HepG2 (cell line): ENCODE results near the gene MRPL20. TPM values are rescaled to one million over a fixed set of nuclear protein-coding genes. Genes with fewer than 3 reads are reported as not detected.
A peak's percentile ranks its signal among the peaks of the same experiment; 100 is the strongest.

ENCODE experiments used
- KLF13 ChIP-seq: sonication (generic); formaldehyde crosslinking; IDR thresholded peaks from 2 replicates; pipeline ENCODE4 v1.4.0; 2020; ENCODE audit warnings: mild to moderate bottlenecking, missing genetic modification reagents
- SRF ChIP-seq: IDR thresholded peaks from 2 replicates; pipeline ENCODE4 v1.6.1; 2011; ENCODE audit warnings: mild to moderate bottlenecking, low read depth, low read length, moderate library complexity
- ZBTB38 ChIP-seq: sonication (generic); formaldehyde crosslinking; IDR thresholded peaks from 2 replicates; pipeline ENCODE4 v1.5.1; 2020; ENCODE audit warnings: mild to moderate bottlenecking, missing genetic modification reagents
- ZNF431 ChIP-seq: sonication (generic); formaldehyde crosslinking; IDR thresholded peaks from 2 replicates; pipeline ENCODE4 v1.9.0; 2022; ENCODE audit warnings: missing genetic modification reagents, low read depth, mild to moderate bottlenecking, borderline replicate concordance
- polyA plus RNA-seq, 8 experiments: library from polyadenylated mRNA; depleted of rRNA in 3 of 8; stranded (reverse) in 7 of 8; unstranded in 1 of 8; fragments of >200 nt; fragmentation: Illumina TruSeq in 4 of 8; extraction: Trizol in 4 of 8; gene quantifications; 2 replicates each; pipeline versions ENCODE4 v1.2.1 to v1.2.3, GENCODE V29; 2011 to 2016; ENCODE audit warnings: low read depth in 4 of 8, missing spikeins in 1 of 8, mixed read lengths in 1 of 8; ENCODE audit not compliant: insufficient read depth in 1 of 8
- total RNA-seq, 5 experiments: library from RNA; depleted of rRNA; stranded (reverse); fragments of >200 nt; fragmentation: Illumina TruSeq; extraction: Trizol; gene quantifications; 2 replicates each; pipeline ENCODE4 v1.2.3, GENCODE V29; 2016; ENCODE audit warnings: low read depth in 1 of 5
- TF ChIP-seq, protein P1 (sequence below): sonication (generic); formaldehyde crosslinking; conservative IDR thresholded peaks from 2 replicates; pipeline ENCODE4 v1.8.1; 2023; ENCODE audit warnings: missing genetic modification reagents
- TF ChIP-seq, protein P2 (sequence below): sonication (generic); formaldehyde crosslinking; IDR thresholded peaks from 2 replicates; pipeline ENCODE4 v1.9.0; 2022; ENCODE audit warnings: low read depth, missing genetic modification reagents
- TF ChIP-seq, protein P3 (sequence below): sonication (generic); formaldehyde crosslinking; IDR thresholded peaks from 2 replicates; pipeline ENCODE4 v1.8.0; 2022; ENCODE audit warnings: mild to moderate bottlenecking, missing genetic modification reagents, borderline replicate concordance
- TF ChIP-seq, protein P4 (sequence below): IDR thresholded peaks from 2 replicates; pipeline ENCODE4 v1.6.1; 2016; ENCODE audit warnings: low read depth, missing genetic modification reagents, missing compliant biosample characterization

MRPL20 gene
- total and polyA plus RNA-seq, 2 of the 13 experiments (the other 11 are each of a cell fraction or from before 2014, with no cell fraction given) = 59.2 to 127 TPM

DNA sequence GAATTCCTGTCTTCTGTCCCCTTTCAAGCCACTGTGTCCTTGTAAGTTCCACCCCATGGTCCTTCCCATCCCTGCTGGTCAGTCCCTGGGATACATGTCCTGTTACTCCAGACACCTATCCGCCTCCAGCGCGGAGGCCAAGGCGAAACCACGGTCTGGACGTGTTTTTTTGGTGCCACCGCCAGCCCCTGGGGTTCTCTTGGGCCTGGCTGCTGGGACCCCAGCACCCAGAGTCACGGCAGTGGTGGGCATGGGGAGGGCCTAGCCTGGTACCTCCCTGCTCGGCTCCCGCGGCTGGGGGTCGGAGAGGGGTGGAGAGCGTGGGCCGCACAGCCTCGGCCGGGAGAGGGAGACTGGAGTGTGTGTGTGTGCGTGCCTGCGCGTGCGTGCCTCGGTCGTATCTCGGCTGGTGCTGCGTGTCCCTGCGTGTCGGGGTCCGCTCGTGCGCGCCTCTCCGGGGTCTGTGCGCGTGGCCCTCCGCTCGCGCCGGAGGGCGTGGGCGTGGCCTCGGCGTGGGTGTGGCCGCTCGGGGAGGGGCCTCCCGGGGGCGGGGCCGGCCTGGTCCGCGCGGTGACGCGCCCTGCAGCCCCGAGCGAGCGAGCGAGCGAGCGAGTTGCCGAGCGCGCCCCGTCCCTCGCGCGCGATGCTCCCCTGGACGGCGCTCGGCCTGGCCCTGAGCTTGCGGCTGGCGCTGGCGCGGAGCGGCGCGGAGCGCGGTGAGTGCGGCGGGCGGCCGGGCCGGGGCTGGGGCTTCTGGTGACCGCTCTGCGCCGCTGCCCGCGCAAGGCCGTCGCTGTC is 28.2 kb upstream of the MRPL20 start, which contains the start of gene VWA1 (continued):
- TF ChIP-seq, protein P1, sequence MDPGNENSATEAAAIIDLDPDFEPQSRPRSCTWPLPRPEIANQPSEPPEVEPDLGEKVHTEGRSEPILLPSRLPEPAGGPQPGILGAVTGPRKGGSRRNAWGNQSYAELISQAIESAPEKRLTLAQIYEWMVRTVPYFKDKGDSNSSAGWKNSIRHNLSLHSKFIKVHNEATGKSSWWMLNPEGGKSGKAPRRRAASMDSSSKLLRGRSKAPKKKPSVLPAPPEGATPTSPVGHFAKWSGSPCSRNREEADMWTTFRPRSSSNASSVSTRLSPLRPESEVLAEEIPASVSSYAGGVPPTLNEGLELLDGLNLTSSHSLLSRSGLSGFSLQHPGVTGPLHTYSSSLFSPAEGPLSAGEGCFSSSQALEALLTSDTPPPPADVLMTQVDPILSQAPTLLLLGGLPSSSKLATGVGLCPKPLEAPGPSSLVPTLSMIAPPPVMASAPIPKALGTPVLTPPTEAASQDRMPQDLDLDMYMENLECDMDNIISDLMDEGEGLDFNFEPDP (CRISPR knock-in tag) = no peak
- no peak for TF ChIP-seq KLF13
- no peak for TF ChIP-seq SRF
- peak; percentile 85 for TF ChIP-seq ZBTB38 (CRISPR knock-in tag)
- TF ChIP-seq, protein P2, sequence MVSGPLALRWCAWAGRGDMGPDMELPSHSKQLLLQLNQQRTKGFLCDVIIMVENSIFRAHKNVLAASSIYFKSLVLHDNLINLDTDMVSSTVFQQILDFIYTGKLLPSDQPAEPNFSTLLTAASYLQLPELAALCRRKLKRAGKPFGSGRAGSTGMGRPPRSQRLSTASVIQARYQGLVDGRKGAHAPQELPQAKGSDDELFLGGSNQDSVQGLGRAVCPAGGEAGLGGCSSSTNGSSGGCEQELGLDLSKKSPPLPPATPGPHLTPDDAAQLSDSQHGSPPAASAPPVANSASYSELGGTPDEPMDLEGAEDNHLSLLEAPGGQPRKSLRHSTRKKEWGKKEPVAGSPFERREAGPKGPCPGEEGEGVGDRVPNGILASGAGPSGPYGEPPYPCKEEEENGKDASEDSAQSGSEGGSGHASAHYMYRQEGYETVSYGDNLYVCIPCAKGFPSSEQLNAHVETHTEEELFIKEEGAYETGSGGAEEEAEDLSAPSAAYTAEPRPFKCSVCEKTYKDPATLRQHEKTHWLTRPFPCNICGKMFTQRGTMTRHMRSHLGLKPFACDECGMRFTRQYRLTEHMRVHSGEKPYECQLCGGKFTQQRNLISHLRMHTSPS (CRISPR knock-in tag) = peak; percentile 54; the same call in 1 of the 2 replicates
- 0 out of 2 replicates have a peak, but pooled peaks have one; percentile 2 for TF ChIP-seq ZNF431
- TF ChIP-seq, protein P3, sequence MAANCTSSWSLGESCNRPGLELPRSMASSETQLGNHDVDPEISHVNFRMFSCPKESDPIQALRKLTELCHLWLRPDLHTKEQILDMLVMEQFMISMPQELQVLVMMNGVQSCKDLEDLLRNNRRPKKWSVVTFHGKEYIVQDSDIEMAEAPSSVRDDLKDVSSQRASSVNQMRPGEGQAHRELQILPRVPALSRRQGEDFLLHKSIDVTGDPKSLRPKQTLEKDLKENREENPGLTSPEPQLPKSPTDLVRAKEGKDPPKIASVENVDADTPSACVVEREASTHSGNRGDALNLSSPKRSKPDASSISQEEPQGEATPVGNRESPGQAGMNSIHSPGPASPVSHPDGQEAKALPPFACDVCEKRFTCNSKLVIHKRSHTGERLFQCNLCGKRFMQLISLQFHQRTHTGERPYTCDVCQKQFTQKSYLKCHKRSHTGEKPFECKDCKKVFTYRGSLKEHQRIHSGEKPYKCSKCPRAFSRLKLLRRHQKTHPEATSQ (CRISPR knock-in tag) = no peak
- TF ChIP-seq, protein P4, sequence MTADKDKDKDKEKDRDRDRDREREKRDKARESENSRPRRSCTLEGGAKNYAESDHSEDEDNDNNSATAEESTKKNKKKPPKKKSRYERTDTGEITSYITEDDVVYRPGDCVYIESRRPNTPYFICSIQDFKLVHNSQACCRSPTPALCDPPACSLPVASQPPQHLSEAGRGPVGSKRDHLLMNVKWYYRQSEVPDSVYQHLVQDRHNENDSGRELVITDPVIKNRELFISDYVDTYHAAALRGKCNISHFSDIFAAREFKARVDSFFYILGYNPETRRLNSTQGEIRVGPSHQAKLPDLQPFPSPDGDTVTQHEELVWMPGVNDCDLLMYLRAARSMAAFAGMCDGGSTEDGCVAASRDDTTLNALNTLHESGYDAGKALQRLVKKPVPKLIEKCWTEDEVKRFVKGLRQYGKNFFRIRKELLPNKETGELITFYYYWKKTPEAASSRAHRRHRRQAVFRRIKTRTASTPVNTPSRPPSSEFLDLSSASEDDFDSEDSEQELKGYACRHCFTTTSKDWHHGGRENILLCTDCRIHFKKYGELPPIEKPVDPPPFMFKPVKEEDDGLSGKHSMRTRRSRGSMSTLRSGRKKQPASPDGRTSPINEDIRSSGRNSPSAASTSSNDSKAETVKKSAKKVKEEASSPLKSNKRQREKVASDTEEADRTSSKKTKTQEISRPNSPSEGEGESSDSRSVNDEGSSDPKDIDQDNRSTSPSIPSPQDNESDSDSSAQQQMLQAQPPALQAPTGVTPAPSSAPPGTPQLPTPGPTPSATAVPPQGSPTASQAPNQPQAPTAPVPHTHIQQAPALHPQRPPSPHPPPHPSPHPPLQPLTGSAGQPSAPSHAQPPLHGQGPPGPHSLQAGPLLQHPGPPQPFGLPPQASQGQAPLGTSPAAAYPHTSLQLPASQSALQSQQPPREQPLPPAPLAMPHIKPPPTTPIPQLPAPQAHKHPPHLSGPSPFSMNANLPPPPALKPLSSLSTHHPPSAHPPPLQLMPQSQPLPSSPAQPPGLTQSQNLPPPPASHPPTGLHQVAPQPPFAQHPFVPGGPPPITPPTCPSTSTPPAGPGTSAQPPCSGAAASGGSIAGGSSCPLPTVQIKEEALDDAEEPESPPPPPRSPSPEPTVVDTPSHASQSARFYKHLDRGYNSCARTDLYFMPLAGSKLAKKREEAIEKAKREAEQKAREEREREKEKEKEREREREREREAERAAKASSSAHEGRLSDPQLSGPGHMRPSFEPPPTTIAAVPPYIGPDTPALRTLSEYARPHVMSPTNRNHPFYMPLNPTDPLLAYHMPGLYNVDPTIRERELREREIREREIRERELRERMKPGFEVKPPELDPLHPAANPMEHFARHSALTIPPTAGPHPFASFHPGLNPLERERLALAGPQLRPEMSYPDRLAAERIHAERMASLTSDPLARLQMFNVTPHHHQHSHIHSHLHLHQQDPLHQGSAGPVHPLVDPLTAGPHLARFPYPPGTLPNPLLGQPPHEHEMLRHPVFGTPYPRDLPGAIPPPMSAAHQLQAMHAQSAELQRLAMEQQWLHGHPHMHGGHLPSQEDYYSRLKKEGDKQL (CRISPR knock-in tag) = no peak
